HUES48 (cell line): ENCODE data around the gene PAXX.
A peak's percentile ranks its signal among the peaks of the same experiment; 100 is the strongest.

ENCODE experiments used
- H3K27ac ChIP-seq: one replicate; pipeline ENCODE4 v1.7.0; 2013; ENCODE audit warnings: low read depth, low read length, inconsistent platforms
- H3K27me3 ChIP-seq: 2 replicates; pipeline ENCODE4 v1.6.1; 2013; ENCODE audit warnings: mild to moderate bottlenecking, low read length; ENCODE audit not compliant: control insufficient read depth, insufficient read depth
- H3K36me3 ChIP-seq: 2 replicates; pipeline ENCODE4 v1.6.1; 2013; ENCODE audit warnings: low read length; ENCODE audit not compliant: control insufficient read depth, insufficient read depth
- H3K4me1 ChIP-seq: 2 replicates; pipeline ENCODE4 v1.6.1; 2013; ENCODE audit warnings: mild to moderate bottlenecking, low read length; ENCODE audit not compliant: control insufficient read depth, insufficient read depth
- H3K4me3 ChIP-seq: 2 replicates; pipeline ENCODE4 v1.5.1; 2013; ENCODE audit warnings: mild to moderate bottlenecking, low read depth, low read length
- H3K9ac ChIP-seq: 2 replicates; pipeline ENCODE4 v1.6.1; 2013; ENCODE audit warnings: mild to moderate bottlenecking, low read depth, low read length, moderate library complexity
- H3K9me3 ChIP-seq: 2 replicates; pipeline ENCODE4 v1.6.1; 2013; ENCODE audit warnings: low read length; ENCODE audit not compliant: control insufficient read depth, insufficient read depth

The PAXX gene

GRCh38 chr9:136991993-136992818, at the start of gene PAXX:
Gene PAXX (plus strand): TSS chr9:136992422. CDS start chr9:136992444, 22 bp downstream.
- H3K9me3 ChIP-seq, result no peaks in the 10 kb centered on the region
- H3K9ac ChIP-seq, result peak within 1 kb of the TSS; percentile 48; the same call in 1 of the 2 replicates
- H3K4me1 ChIP-seq, result peaks cover 2% of the 10 kb centered on the region; the same call in 1 of the 2 replicates
- 0 out of 2 replicates have a peak, but pooled peaks cover 7% of the 10 kb centered on the region for H3K36me3 ChIP-seq
- H3K27ac ChIP-seq, result peak within 1 kb of the TSS; percentile 68
- peaks cover 40% of the 10 kb centered on the region for H3K27me3 ChIP-seq
- H3K4me3 ChIP-seq, result peak within 1 kb of the TSS; percentile 80

- no peaks in the 10 kb centered on the region for H3K9me3 ChIP-seq
- H3K27ac ChIP-seq, result no peak overlapping the region
- peaks cover 34% of the 10 kb centered on the region for H3K36me3 ChIP-seq
- peaks cover 5% of the 10 kb centered on the region; the same call in 1 of the 2 replicates for H3K4me1 ChIP-seq
- H3K4me3 ChIP-seq, result no peak overlapping the region
- H3K9ac ChIP-seq, result no peak overlapping the region
- H3K27me3 ChIP-seq, result no peaks in the 10 kb centered on the region
These were observed 49.4 kb upstream of the PAXX start for GRCh38 chr9:136942881-136943230.

GRCh38 chr9:136943291-136944211, 48.7 kb upstream of the PAXX start:
- peak overlapping the region; percentile 88 for H3K4me3 ChIP-seq
- peak overlapping the region; percentile 46 for H3K9ac ChIP-seq
- H3K9me3 ChIP-seq, result no peaks in the 10 kb centered on the region
- peaks cover 5% of the 10 kb centered on the region; the same call in 1 of the 2 replicates for H3K4me1 ChIP-seq
- no peaks in the 10 kb centered on the region for H3K27me3 ChIP-seq
- peaks cover 34% of the 10 kb centered on the region for H3K36me3 ChIP-seq
- H3K27ac ChIP-seq, result peak overlapping the region; percentile 80

- Histone ChIP-seq H3K27me3 (no peaks in the 10 kb centered on the region), H3K4me1 (peaks cover 5% of the 10 kb centered on the region; the same call in 1 of the 2 replicates), H3K4me3 (peak overlapping the region; percentile 88), H3K9me3 (no peaks in the 10 kb centered on the region), H3K9ac (peak overlapping the region; percentile 46), H3K27ac (peak overlapping the region; percentile 80), H3K36me3 (peaks cover 34% of the 10 kb centered on the region)
These were observed 48.1 kb upstream of the PAXX start for GRCh38 chr9:136944212-136944518.

GRCh38 chr9:136944519-136945332, 47.5 kb upstream of the PAXX start, which contains the start of the genes C8G and FBXW5:
Gene C8G (plus strand): TSS chr9:136945243. CDS start chr9:136945321, 78 bp downstream.
Gene FBXW5 (minus strand): TSS chr9:136944738. CDS start chr9:136944083, 655 bp downstream.
- Histone ChIP-seq H3K9ac (peak within 1 kb of the TSS; percentile 46), H3K9me3 (no peaks in the 10 kb centered on the region), H3K4me1 (peaks cover 5% of the 10 kb centered on the region; the same call in 1 of the 2 replicates), H3K27me3 (no peaks in the 10 kb centered on the region), H3K27ac (peak within 1 kb of the TSS; percentile 80), H3K4me3 (peak within 1 kb of the TSS; percentile 88), H3K36me3 (peaks cover 29% of the 10 kb centered on the region)

- no peak overlapping the region for H3K27ac ChIP-seq
These were observed 46.6 kb upstream of the PAXX start for GRCh38 chr9:136945333-136946227.

GRCh38 chr9:136946228-136947027, 45.8 kb upstream of the PAXX start:
- Histone ChIP-seq H3K9ac (no peak overlapping the region), H3K4me1 (peaks cover 12% of the 10 kb centered on the region), H3K9me3 (no peaks in the 10 kb centered on the region), H3K27me3 (no peaks in the 10 kb centered on the region), H3K4me3 (no peak overlapping the region), H3K27ac (no peak overlapping the region), H3K36me3 (peaks cover 12% of the 10 kb centered on the region)

More at GRCh38 chr9:136945333-136946227, 46.6 kb upstream of the PAXX start:
- Histone ChIP-seq H3K9me3 (no peaks in the 10 kb centered on the region), H3K4me1 (peaks cover 10% of the 10 kb centered on the region), H3K36me3 (peaks cover 21% of the 10 kb centered on the region), H3K27me3 (no peaks in the 10 kb centered on the region), H3K4me3 (no peak overlapping the region), H3K9ac (no peak overlapping the region)

- Histone ChIP-seq H3K9me3 (no peaks in the 10 kb centered on the region), H3K4me3 (no peak overlapping the region), H3K4me1 (peaks cover 12% of the 10 kb centered on the region), H3K27ac (no peak overlapping the region), H3K36me3 (peaks cover 4% of the 10 kb centered on the region), H3K9ac (no peak overlapping the region), H3K27me3 (no peaks in the 10 kb centered on the region)
These were observed 45.0 kb upstream of the PAXX start for GRCh38 chr9:136947028-136947891.
